Right renal cortex interstitium (tissue), 3 donors: ENCODE data around the gene SMARCA5. TPM values are rescaled to one million over a fixed set of nuclear protein-coding genes. Genes with fewer than 3 reads are reported as not detected.

Source experiments
- DNase-seq, 3 donors: peaks; one replicate each; pipeline ENCODE4 v3.0.0-alpha.2; 2013; ENCODE audit warnings: low read depth in 3 of 3, low spot score in 2 of 3
- polyA plus RNA-seq, 3 donors: library from polyadenylated mRNA; unstranded; fragments of 120-200 nt; gene quantifications; one replicate each; pipeline ENCODE4 v1.2.1, GENCODE V29; 2013; ENCODE audit not compliant: insufficient read length in 3 of 3

The SMARCA5 gene
- polyA plus RNA-seq, 3 donors = 134 to 143 (median 140) TPM

DNA sequence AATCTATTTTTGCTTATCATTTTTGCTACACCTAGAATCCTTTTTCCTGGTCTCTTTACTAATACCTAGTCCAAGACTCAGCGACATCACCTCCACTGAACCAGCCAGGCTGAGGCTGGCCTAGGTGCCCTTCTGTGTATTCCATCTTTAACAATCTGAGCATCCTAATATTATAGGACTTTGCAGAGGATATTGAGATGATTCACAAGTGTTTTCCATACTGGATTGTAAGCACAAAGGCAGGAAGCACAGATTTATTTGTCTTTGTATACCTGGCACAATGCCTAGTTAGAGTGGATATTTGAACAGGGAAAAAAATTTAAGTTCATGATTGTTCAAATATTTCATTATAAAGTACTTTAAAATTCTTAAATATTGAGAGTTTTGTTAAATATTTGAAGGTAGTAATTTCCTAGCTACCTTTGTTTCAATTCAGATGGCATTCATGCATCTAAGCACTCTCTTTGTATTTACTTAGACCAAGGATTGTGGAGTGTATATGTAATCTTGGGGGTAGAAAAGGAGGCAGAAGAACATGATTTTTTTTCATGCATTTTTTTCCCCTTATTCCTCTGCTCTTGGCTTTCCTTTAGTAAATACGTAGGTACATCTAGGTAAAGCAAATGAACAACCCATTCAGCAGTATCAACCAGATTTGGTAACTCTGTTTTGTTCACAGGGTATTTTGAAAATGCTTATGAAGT is 18.4 kb downstream of the SMARCA5 start:
- no peak for DNase-seq

DNA sequence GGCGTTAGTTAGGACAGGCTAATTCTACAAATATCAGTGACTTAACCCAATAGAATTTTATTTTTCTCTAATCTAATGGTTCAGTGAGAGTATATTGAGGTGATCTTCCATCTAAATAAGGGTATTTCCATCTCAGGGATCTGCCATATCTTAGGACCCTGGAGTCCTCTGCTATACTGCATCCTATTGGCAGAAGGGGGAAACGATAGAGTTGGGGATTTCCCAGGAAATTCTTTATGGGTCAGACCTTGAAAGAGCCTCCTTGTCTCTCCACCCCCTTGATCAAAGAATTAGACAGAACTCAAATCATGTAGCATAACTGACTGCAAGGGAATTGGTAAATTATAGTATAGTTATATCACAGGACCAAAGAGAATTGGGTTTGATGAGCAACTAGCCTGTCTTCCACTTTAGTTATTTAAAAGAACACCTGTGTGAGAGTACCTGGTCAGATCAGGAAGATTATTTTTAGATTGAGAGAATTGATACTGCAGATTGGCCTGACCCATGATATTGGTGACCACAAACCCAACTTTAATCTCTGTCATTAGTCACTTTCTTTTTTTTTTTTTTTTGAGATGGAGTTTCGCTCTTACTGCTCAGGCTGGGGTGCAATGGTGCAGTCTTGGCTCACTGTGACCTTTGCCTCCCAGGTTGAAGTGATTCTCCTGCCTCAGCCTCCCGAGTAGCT is 25.6 kb downstream of the SMARCA5 start:
- DNase-seq = no peak

DNA sequence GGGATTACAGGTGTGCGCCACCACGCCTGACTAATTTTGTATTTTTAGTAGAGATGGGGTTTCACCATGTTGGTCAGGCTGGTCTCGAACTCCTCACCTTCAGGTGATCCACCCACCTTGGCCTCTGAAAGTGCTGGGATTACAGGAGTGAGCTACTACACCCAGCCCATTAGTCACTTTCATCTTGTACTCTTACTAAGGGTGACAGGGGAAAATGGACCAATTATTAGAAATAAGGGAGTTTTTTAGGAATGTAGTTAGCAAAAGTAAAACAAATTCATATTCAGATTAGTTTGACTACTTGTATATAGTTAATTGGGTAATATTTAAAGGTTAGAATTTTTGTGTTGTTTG is 26.1 kb downstream of the SMARCA5 start:
- DNase-seq = no peak

DNA sequence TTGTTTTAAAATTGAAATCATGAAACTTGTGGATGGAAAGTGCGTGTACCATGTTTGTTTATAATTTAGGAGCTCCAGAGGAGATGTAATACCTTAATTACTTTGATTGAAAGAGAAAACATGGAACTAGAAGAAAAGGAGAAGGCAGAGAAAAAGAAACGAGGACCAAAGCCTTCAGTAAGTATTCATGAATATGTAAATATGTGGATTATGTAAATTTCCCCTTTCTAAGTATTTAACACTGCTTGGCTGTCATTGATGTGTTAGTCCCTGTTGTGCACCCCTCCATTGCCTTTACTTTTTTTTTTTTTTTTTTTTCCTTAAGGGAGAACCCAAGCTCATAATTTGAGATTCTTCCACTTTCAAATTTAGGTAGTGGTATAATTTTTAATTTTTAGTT is 36.4 kb downstream of the SMARCA5 start:
- DNase-seq = no peak

DNA sequence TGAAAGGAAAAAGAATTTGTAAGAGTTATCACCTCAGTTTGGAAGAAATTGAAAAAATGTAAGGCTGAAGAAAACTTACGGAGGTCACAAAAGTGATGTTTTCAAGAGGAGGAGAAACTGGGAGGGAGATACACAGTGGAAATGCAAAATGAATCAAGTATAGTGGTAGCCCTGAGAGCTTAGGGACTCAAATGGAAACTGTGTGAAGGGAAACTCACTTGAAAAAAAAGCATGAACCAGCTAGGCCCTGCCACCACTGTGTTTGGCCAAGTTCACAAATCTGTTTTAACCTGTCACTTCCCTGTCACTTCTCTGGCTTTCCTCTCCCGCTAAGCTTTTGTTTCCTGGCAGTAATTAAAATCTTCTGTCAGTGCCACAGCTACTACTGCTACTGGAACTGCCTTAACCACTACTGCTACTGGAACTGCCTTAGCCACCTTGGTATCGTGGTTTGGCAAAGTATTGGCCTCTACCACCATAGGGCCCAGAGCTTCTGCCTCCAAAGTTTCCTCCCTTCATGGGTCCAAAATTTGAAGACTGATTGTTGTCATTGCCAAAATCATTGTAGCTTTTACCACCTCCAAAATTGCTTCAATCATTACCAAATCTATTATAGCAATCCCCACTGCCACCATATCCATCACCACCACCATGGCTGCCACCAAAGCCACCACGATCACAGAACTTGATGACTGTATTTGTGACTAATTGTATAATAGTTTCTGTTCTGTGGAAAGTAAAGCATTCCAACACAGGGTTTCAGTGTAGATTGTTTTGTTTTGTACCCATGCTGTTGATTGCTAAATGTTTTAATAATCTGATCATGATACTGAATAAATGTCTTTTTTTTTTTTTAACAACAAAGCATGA is 41.5 kb downstream of the SMARCA5 start:
- no peak for DNase-seq

DNA sequence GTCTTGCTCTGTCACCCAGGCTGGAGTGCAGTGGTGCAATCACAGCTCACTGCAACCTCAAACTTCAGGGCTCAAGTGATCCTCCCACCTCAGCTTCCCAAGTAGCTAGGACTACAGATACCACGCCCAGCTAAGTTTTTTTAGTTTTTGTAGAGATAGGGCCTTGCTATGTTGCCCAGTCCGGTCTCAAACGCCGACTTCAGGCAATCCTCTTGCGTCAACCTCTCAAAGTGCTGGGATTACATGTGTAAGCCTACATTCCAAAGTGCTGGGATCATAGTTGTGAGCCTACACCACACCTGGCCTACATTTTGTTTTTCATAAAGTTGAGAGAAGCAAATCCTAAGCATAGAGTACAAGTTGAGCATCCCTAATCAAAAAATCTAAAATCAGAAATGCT is 42.2 kb downstream of the SMARCA5 start:
- no peak for DNase-seq

DNA sequence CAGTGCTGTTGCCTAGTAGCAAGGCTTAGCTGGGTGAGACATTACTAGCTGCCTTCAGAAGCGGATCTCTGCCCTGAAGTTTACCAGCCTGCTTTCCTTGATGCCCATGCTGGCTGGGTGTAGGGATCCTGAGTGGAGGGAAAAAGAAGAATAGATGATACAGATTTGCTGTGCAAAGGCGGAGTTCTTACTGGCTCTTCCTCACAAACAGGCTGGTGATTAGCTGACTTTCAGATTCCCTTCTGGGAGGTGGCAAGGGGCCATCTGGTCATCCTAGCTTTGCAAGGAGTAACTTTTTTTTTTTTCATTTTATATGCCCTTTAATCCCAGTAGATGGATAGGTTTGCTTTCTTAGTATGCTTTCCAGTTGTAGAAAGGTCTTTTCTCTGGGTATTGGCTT is 44.8 kb downstream of the SMARCA5 start:
- no peak for DNase-seq

DNA sequence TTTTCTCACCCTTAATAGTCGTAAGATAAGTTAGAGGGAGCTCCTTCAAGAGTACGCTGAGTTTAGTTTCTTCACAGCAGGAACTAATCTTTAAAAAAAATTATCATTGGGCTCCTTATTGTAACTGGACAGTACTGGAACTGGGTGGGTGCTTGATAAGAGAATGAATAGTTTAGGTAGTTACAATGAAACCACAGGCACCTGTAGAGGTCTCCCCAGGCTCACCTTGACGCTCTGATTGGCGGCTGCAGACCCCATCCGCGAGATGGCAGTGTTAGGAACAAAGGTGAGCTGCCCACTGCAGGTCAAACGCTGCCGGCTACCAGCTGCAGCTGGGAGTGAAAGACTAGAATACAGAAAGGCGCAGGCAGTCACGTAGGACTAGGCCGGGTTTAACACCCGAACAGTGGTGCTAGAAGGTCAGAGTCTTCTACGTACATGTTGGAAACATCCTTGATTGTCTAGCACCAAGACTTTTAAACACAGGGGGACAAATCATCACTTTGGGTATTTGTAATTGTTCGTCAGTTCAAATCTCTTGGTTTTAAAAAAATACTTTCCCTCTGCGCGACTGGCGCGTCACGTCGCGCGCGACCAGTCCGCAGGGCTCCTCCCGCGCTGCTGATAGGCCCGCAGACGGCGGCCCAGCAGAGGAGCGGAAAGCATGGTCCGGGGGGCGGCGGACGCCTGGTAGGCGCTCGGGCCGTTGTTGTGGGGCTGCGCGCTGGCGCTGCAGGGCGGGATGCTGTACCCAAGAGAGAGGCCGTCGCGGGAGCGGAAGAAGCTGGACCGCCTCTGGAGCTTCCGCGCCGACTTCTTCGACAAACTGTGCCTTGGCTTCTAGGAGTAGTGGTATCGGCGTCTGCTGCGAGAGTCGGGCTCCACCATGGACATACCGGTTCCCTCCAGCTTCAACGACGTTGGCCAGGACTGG is 45.6 kb downstream of the SMARCA5 start:
- DNase-seq = peak; percentile 61 to 78 (median 77)

DNA sequence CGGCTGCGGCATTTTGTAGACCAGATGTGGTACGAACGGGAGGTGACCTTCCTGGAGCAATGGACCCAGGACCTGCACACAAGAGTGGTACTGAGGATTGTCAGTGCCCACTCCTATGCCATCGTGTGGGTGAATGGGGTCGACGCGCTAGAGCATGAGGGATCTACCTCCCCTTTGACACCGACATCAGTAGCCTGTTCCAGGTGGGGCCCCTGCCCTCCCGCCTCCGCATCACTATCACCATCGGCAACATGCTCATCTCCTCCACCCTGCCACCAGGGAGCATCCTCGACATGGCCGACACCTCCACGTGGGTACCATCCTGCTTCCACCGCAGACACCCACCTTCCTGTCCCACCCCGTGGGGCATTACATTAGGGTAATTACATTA is 46.2 kb downstream of the SMARCA5 start:
- DNase-seq = no peak

DNA sequence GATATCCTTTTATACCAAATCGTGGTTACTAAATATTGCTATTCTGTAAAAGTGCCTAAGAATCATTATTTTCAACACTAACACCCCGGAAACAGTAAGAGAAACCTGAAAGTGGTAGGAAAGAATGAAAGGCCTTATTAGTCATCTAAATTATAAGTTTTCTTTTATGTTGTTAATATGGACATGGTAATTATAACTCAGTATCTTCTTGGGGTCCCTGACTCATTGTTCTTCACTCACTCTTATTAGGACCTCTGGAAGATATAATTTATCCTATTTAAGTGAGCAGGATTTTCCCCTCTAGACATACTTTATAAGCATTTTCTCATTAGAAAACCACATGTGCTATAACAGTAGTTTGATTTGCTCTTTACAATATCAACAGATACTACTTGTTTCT is 51.0 kb downstream of the SMARCA5 start:
- no peak for DNase-seq

DNA sequence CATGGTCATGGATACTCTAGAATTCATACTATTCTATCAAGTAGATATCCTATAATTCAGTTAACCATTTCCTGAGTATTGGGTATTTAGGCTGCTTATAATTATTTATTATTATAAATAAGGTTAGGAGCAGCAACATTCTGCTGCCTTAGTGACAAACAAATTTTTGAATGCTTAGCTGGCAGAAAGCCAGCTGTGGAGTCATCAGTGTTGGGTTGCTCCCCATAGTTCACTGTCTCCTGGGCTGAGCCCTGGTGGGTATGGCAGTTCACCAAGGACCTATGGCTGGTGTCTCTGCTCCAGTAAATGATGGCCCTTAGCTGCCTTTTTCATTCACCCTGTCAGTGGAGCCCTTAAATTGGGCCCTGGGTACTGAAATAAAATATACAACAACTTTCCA is 61.8 kb downstream of the SMARCA5 start:
- no peak for DNase-seq

DNA sequence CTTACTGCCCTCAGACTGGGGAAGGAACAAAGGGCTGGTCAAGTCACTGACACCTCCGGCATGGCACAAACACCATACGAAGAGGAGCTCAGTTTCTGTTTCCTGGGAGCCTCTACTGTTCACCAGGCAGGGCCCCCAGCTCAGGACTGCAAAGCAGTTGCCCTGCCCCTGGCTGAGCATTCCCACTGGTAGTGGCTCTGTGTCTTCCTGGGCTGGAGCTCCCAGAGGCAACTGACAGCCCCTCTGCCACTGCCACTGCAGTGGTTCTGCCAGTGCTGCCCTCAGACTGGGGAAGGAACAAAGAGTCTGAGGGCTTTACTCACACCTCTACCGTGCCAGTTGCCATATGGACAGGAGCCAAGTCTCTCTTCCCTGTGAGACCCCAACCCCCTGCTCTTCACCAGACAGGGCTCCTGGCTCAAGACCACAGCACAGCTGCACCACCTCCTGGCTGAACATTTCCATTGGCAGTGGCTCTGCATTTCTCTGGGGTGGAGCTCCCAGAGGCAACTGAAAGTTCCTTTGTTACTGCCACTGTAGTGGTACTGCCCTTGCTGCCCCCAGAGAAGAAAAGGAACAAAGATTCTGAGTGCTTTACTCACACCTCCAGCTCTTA is 67.9 kb downstream of the SMARCA5 start:
- no peak for DNase-seq

DNA sequence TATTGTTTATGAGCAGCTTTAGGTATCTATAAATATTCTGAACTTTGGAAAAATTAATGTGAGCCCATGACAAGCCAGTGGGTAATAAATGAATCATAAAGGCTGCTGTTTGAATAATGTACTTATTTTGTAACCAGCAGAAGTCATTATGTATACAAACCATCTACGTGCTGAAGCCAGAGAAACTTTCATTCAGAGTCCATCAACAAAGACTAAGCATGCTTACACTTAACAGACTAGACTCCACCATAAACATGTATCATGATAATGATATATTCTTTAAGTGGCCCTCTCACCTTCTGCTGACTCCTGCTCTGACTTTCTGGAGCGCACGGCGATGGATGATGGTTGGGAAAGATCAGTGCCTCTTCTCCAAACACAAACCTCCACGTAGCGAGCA is 72.0 kb downstream of the SMARCA5 start:
- DNase-seq = no peak

DNA sequence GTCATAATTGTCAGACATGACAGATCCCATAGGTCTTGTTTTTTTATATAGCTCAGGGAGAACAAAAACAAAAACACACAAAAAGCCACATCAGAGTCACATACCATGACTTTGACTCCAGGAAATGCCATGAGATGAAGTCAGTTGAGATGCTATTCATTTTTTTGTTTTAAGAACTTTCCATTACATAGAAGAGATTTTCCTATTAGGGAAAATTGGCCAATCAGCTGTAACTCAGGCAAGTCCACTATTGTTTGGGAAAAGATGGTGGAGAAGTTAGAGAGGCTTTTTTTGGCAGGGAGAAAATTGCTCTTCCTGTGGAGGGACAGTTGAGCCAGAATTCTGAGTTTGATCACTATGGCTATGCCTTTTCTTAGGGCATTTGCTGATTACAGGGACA is 72.6 kb downstream of the SMARCA5 start:
- DNase-seq = no peak

DNA sequence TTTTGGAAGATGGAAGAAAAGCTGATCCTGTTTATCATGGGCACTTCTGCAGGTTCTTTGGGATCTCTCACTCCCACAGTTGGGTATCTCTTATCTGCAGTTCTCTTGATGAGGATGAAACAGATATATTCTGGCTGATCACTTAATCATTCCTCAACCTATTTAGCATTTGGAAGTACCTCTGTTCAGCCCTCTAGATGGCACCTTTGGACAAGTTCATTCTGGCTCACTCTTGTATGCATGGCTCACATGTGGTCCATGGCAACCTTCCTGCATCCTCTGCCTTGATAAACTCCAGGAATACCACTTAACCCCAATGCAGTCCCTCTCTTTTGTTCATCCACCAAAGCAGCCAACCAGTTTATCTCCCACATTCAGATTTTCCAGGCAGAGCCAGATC is 74.2 kb downstream of the SMARCA5 start:
- no peak for DNase-seq

DNA sequence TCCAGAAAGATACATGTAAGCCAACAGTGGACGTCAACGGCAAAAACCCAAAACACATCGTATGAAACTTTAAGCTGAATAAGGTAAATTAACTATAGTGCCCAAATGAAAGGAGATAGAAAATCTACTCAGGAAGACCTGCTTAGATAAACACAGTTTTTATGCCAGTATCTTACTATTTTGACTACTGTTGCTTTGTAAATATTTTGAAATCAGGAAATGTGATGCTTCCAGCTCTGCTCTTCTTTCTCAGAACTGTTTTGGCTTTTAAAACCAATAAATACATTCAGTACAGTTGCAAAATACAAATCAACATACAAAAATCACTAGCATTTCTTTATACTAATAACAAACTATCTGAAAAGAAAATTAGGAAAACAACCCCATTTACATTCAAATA is 83.8 kb downstream of the SMARCA5 start:
- DNase-seq = no peak

DNA sequence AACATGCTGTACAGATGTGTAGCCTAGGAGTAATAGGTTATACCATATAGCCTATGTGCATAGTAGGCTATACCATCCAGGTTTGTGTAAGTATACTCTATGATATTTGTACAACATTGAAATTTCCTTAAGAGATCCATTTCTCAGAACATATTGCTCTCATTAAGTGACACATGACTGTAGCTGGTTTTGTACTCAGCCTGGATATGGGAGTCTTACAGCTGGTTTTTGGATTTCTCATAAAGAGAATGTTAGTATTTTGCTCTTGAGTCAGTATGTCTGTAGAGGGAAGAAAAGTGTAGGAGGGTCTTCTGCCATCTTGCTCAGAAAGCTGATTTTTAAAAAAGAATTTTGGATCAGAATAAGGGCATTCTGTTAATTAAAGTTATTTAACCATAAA is 85.3 kb downstream of the SMARCA5 start:
- no peak for DNase-seq

DNA sequence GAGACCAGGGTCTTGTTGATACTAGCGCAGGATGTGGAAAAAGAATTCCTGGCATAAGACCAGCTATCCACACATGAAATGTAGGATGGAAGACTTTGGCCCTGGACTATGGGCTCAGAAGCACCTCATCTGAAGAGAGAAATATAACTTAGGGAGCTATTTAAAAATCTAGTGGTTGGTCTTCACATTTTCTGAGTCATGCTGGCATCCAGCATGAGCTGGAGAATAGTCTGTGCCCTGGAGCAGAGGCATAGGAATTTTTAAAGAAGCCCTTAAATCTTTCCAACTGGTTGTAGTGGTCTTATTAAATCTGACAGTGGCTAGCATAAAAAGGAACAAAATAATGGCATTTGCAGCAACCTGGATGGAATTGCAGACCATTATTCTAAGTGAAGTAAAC is 86.3 kb downstream of the SMARCA5 start:
- DNase-seq = no peak

DNA sequence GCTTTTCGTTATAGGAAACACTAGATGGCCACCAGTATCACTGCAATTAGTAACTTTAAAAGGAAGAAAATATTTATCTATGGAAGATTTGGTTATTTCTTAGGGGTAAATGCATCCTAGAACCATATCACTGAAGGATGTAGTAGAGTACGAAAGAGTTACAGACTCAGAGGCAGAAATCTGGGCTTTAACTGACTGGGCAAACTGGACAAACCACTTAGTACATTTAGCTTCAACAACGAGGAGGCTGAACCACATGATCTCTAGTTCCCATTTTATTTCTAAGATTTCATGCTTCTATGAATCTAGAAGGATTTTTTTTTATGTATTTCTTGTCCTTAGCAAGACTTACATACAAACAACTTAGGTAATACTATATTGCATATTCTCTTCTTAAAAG is 93.0 kb downstream of the SMARCA5 start:
- DNase-seq = no peak
